ENCODE data around the gene E2F7.

DNA sequence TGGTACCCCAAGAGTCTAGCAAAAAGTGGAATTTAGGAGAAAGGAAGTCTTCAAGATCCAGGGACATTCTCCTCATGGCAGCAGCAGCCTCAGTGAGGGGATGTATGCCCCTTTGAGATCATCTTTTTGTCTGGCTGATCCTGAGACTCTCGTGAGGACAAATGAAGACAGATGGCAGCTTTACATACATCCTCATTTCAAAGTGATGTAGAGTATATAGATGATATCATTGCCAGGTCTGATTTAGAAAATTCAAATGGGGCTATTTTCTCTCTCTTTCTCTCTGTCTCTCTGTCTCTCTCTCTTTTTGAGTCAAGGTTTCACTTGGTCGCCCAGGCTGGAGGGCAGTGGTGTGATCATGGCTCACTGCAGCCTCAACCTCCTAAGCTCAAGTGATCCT is 61.5 kb downstream of the E2F7 start:
- TF ChIP-seq EZH2 (IDR thresholded peaks at IDR 0.05) (no peak), POLR2AphosphoS5 (IDR thresholded peaks at IDR 0.05; ENCODE audit: borderline replicate concordance, low read depth, low read length) (no peak)
